HepG2 (cell line): ENCODE data around the gene ARL14EP. TPM values are rescaled to one million over a fixed set of nuclear protein-coding genes. Genes with fewer than 3 reads are reported as not detected.

Experiments used
- AGO2 ChIP-seq: fragments of 200-400 bp; formaldehyde crosslinking; optimal IDR thresholded peaks from 2 replicates; pipeline ENCODE3; 2017; ENCODE audit warnings: mild to moderate bottlenecking, low read depth, low read length, moderate library complexity
- CBFB ChIP-seq: sonication (generic); formaldehyde crosslinking; IDR thresholded peaks from 2 replicates; pipeline ENCODE4 v1.4.0; 2020; ENCODE audit warnings: missing genetic modification reagents
- DRAP1 ChIP-seq: IDR thresholded peaks from 2 replicates; pipeline ENCODE4 v1.6.1; 2016; ENCODE audit warnings: missing genetic modification reagents, missing compliant biosample characterization
- HDAC1 ChIP-seq: sonication (generic); formaldehyde crosslinking; IDR thresholded peaks from 2 replicates; pipeline ENCODE4 v1.5.1; 2020; ENCODE audit warnings: mild to moderate bottlenecking, missing genetic modification reagents
- SP4 ChIP-seq: sonication (generic); formaldehyde crosslinking; IDR thresholded peaks from 2 replicates; pipeline ENCODE4 v1.8.1; 2023; ENCODE audit warnings: mild to moderate bottlenecking, missing genetic modification reagents
- SPEN ChIP-seq: sonication (generic); formaldehyde crosslinking; IDR thresholded peaks from 2 replicates; pipeline ENCODE4 v1.5.1; 2020; ENCODE audit warnings: low read depth, mild to moderate bottlenecking, missing genetic modification reagents
- YY1 ChIP-seq: IDR thresholded peaks from 2 replicates; pipeline ENCODE4 v1.6.1; 2011; ENCODE audit warnings: low read length, low read depth, moderate library complexity, mild to moderate bottlenecking; ENCODE audit not compliant: insufficient read depth, insufficient replicate concordance
- ZBTB42 ChIP-seq: sonication (generic); formaldehyde crosslinking; IDR thresholded peaks from 2 replicates; pipeline ENCODE4 v1.5.0; 2020; ENCODE audit warnings: mild to moderate bottlenecking, missing genetic modification reagents
- ZNF18 ChIP-seq: sonication (generic); formaldehyde crosslinking; IDR thresholded peaks from 2 replicates; pipeline ENCODE4 v1.8.0; 2022; ENCODE audit warnings: mild to moderate bottlenecking, missing genetic modification reagents; ENCODE audit not compliant: insufficient replicate concordance
- ZNF207 ChIP-seq: fragments of 450-650 bp; IDR thresholded peaks from 2 replicates; pipeline ENCODE4 v1.6.1; 2016; ENCODE audit warnings: antibody characterized with exemption, borderline replicate concordance
- ZNF274 ChIP-seq: sonication (generic); formaldehyde crosslinking; IDR thresholded peaks from 2 replicates; pipeline ENCODE4 v1.5.1; 2020; ENCODE audit warnings: mild to moderate bottlenecking, missing genetic modification reagents
- ZNF33B ChIP-seq: sonication (generic); formaldehyde crosslinking; IDR thresholded peaks from 2 replicates; pipeline ENCODE4 v1.5.1; 2020; ENCODE audit warnings: mild to moderate bottlenecking, missing genetic modification reagents
- ZNF383 ChIP-seq: sonication (generic); formaldehyde crosslinking; IDR thresholded peaks from 2 replicates; pipeline ENCODE4 v1.4.0; 2020; ENCODE audit warnings: missing genetic modification reagents, mild to moderate bottlenecking, borderline replicate concordance
- ZNF737 ChIP-seq: sonication (generic); formaldehyde crosslinking; IDR thresholded peaks from 2 replicates; pipeline ENCODE4 v1.5.0; 2020; ENCODE audit warnings: missing genetic modification reagents, mild to moderate bottlenecking, borderline replicate concordance
- ZNF761 ChIP-seq: sonication (generic); formaldehyde crosslinking; conservative IDR thresholded peaks from 2 replicates; pipeline ENCODE4 v1.4.0; 2020; ENCODE audit warnings: mild to moderate bottlenecking, missing genetic modification reagents
- ZUFSP ChIP-seq: sonication (generic); formaldehyde crosslinking; IDR thresholded peaks from 2 replicates; pipeline ENCODE4 v1.9.0; 2021; ENCODE audit warnings: missing genetic modification reagents, mild to moderate bottlenecking, borderline replicate concordance
- polyA plus RNA-seq, 8 experiments: library from polyadenylated mRNA; depleted of rRNA in 3 of 8; stranded (reverse) in 7 of 8; unstranded in 1 of 8; fragments of >200 nt; fragmentation: Illumina TruSeq in 4 of 8; extraction: Trizol in 4 of 8; gene quantifications; 2 replicates each; pipeline versions ENCODE4 v1.2.1 to v1.2.3, GENCODE V29; 2011 to 2016; ENCODE audit warnings: low read depth in 4 of 8, missing spikeins in 1 of 8, mixed read lengths in 1 of 8; ENCODE audit not compliant: insufficient read depth in 1 of 8
- total RNA-seq, 5 experiments: library from RNA; depleted of rRNA; stranded (reverse); fragments of >200 nt; fragmentation: Illumina TruSeq; extraction: Trizol; gene quantifications; 2 replicates each; pipeline ENCODE4 v1.2.3, GENCODE V29; 2016; ENCODE audit warnings: low read depth in 1 of 5
- TF ChIP-seq, protein P1 (sequence below): sonication (generic); formaldehyde crosslinking; IDR thresholded peaks from 2 replicates; pipeline ENCODE4 v1.9.0; 2021; ENCODE audit warnings: missing genetic modification reagents, borderline replicate concordance
- TF ChIP-seq, protein P2 (sequence below): sonication (generic); formaldehyde crosslinking; IDR thresholded peaks from 2 replicates; pipeline ENCODE4 v1.5.0; 2020; ENCODE audit warnings: missing genetic modification reagents, mild to moderate bottlenecking, borderline replicate concordance

Gene ARL14EP
- total and polyA plus RNA-seq, 2 of the 13 experiments (the other 11 are each of a cell fraction or from before 2014, with no cell fraction given): 9.8 to 15.4 TPM

DNA sequence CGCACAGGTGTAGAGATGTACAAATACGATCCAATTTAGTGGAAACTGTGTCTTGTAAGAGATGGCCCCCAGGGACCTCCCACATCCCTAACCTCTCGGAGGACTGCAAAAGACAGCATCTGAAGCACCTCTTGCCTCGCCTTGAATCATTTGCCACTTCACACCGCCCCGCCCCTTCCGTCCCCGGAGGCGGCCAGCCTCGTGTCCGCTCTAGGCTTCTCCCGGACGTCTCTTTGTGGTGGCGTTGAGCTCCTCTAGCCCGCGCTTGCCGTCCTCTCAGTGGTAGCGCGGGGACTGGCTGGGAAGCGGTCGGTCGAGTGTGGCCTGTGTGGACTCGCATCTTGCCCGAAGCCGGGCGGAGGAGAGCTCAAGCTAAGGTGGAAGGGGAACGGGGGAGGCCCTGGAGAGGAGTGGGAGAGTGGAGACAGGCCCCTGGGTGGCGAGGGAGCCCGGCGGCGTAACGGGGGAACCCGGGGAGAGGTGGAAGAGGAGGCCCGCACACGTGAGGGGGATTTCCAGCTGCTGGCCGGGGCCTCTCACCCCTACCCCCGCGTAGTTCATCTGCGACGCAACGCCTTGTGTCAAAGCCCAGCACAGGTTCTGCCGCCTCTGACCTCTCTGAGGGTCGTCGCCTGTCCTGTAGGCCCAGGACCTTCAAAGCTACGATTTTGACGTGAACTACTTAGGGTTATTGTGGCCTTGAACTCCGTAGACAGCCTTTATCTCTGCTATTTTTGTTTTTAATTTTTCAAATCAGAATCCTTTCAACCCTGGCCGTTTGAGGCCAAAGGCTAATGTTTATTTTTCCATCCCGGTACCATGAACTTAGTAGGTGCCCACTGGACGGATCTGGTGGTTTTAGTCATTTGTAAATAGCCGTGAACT lies at the start of gene ARL14EP (continued):
- TF ChIP-seq, protein P1, sequence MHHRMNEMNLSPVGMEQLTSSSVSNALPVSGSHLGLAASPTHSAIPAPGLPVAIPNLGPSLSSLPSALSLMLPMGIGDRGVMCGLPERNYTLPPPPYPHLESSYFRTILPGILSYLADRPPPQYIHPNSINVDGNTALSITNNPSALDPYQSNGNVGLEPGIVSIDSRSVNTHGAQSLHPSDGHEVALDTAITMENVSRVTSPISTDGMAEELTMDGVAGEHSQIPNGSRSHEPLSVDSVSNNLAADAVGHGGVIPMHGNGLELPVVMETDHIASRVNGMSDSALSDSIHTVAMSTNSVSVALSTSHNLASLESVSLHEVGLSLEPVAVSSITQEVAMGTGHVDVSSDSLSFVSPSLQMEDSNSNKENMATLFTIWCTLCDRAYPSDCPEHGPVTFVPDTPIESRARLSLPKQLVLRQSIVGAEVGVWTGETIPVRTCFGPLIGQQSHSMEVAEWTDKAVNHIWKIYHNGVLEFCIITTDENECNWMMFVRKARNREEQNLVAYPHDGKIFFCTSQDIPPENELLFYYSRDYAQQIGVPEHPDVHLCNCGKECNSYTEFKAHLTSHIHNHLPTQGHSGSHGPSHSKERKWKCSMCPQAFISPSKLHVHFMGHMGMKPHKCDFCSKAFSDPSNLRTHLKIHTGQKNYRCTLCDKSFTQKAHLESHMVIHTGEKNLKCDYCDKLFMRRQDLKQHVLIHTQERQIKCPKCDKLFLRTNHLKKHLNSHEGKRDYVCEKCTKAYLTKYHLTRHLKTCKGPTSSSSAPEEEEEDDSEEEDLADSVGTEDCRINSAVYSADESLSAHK (CRISPR knock-in tag): no peak
- TF ChIP-seq ZNF207: no peak
- no peak for TF ChIP-seq ZUFSP
- TF ChIP-seq YY1: no peak
- TF ChIP-seq CBFB (CRISPR knock-in tag): peak; percentile 84
- peak; percentile 87 for TF ChIP-seq ZNF761 (CRISPR knock-in tag)
- peak; percentile 41 for TF ChIP-seq HDAC1 (CRISPR knock-in tag)
- TF ChIP-seq ZNF737 (CRISPR knock-in tag): no peak
- TF ChIP-seq, protein P2, sequence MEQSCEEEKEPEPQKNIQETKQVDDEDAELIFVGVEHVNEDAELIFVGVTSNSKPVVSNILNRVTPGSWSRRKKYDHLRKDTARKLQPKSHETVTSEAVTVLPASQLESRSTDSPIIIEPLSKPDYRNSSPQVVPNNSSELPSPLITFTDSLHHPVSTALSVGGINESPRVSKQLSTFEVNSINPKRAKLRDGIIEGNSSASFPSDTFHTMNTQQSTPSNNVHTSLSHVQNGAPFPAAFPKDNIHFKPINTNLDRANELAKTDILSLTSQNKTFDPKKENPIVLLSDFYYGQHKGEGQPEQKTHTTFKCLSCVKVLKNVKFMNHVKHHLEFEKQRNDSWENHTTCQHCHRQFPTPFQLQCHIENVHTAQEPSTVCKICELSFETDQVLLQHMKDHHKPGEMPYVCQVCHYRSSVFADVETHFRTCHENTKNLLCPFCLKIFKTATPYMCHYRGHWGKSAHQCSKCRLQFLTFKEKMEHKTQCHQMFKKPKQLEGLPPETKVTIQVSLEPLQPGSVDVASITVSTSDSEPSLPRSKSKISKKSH (CRISPR knock-in tag): peak; percentile 68; the same call in 1 of the 2 replicates
- peak; percentile 80; the same call in 1 of the 2 replicates for TF ChIP-seq ZNF274 (CRISPR knock-in tag)
- peak; percentile 71 for TF ChIP-seq AGO2
- peak; percentile 84 for TF ChIP-seq SP4 (CRISPR knock-in tag)
- TF ChIP-seq ZNF18: peak; percentile 97
- TF ChIP-seq ZNF383 (CRISPR knock-in tag): peak; percentile 91; the same call in 1 of the 2 replicates
- peak; percentile 79; the same call in 1 of the 2 replicates for TF ChIP-seq ZNF33B (CRISPR knock-in tag)
- peak; percentile 96 for TF ChIP-seq SPEN (CRISPR knock-in tag)
- peak; percentile 40; the same call in 1 of the 2 replicates for TF ChIP-seq ZBTB42 (CRISPR knock-in tag)
- peak; percentile 94 for TF ChIP-seq DRAP1 (CRISPR knock-in tag)
